Suprapubic skin (tissue), 4 donors: ENCODE data around the gene ARX. TPM values are rescaled to one million over a fixed set of nuclear protein-coding genes. Genes with fewer than 3 reads are reported as not detected.

ENCODE experiments used
- DNase-seq, 2 donors: peaks; one replicate each; pipeline ENCODE4 v3.0.0-alpha.2; 2019; ENCODE audit warnings: low spot score in 2 of 2
- H3K27ac ChIP-seq: fragments of 200-600 bp; sonication (generic); one replicate; pipeline ENCODE4 v1.5.1; 2019
- H3K27me3 ChIP-seq: fragments of 200-600 bp; sonication (generic); one replicate; pipeline ENCODE4 v1.5.1; 2019
- H3K36me3 ChIP-seq: fragments of 200-600 bp; sonication (generic); one replicate; pipeline ENCODE4 v1.5.1; 2019
- H3K4me1 ChIP-seq: fragments of 200-600 bp; sonication (generic); one replicate; pipeline ENCODE4 v1.5.1; 2019
- H3K4me3 ChIP-seq: fragments of 200-600 bp; sonication (generic); one replicate; pipeline ENCODE4 v1.5.1; 2019; ENCODE audit warnings: mild to moderate bottlenecking
- H3K9me3 ChIP-seq: fragments of 200-600 bp; sonication (generic); one replicate; pipeline ENCODE4 v1.5.1; 2019
- CTCF ChIP-seq, 2 donors: fragments of 200-600 bp in 1 of 2; fragments of 450-650 bp in 1 of 2; sonication (generic) in 1 of 2; IDR thresholded peaks; one replicate each; pipeline ENCODE4 v1.5.1; 2016 to 2019; ENCODE audit warnings: antibody characterized with exemption in 2 of 2, mild to moderate bottlenecking in 1 of 2, moderate library complexity in 1 of 2
- EP300 ChIP-seq: sonication (generic); formaldehyde crosslinking; IDR thresholded peaks from one replicate; pipeline ENCODE4 v1.6.1; 2017; ENCODE audit warnings: antibody characterized with exemption
- POLR2A ChIP-seq, 2 donors: fragments of 450-650 bp; IDR thresholded peaks; one replicate each; pipeline ENCODE4 v1.6.1; 2017; ENCODE audit warnings: antibody characterized with exemption in 2 of 2, mild to moderate bottlenecking in 2 of 2, moderate library complexity in 2 of 2
- POLR2AphosphoS5 ChIP-seq, 3 donors: sonication (generic); formaldehyde crosslinking; IDR thresholded peaks; one replicate each; pipeline ENCODE4 v1.6.1; 2017; ENCODE audit warnings: antibody characterized with exemption in 3 of 3
- WGBS: methylation state at CpG from one replicate; pipeline ENCODE4 v1.1.5; 2018; 5-methylcytosine and 5-hydroxymethylcytosine counted together
- total RNA-seq, 4 donors: library from RNA; depleted of rRNA; stranded (reverse); fragments of >200 nt; gene quantifications; one replicate each; pipeline ENCODE4 v1.1.0, GENCODE V29; 2016

ARX gene
- total RNA-seq, 4 donors from 2014 or later: 0.15 TPM; not detected in 3

GRCh38 chrX:24987731-24988130 is 28.0 kb downstream of the ARX start:
- Histone ChIP-seq H3K27me3 (no peaks in the 10 kb centered on the region), H3K36me3 (no peaks in the 10 kb centered on the region), H3K9me3 (no peaks in the 10 kb centered on the region), H3K4me3 (no peak overlapping the region), H3K4me1 (no peaks in the 10 kb centered on the region), H3K27ac (no peak overlapping the region)
- TF ChIP-seq POLR2AphosphoS5 (IDR thresholded peaks at IDR 0.05) (no peak), CTCF (IDR thresholded peaks at IDR 0.05) (no peak), POLR2A (IDR thresholded peaks at IDR 0.05) (no peak), EP300 (no peak)
- no peak for DNase-seq
- WGBS: 72% methylated on average over 4 of the region's 4 CpGs

GRCh38 chrX:24985120-24985519 is 30.6 kb downstream of the ARX start:
- WGBS: 92% methylated on average over 1 of the region's 1 CpG
- Histone ChIP-seq H3K9me3 (no peaks in the 10 kb centered on the region), H3K36me3 (no peaks in the 10 kb centered on the region), H3K4me1 (no peaks in the 10 kb centered on the region), H3K27ac (no peak overlapping the region), H3K4me3 (no peak overlapping the region), H3K27me3 (no peaks in the 10 kb centered on the region)
- no peak for DNase-seq
- TF ChIP-seq CTCF (IDR thresholded peaks at IDR 0.05) (no peak), POLR2AphosphoS5 (IDR thresholded peaks at IDR 0.05) (no peak), EP300 (no peak), POLR2A (IDR thresholded peaks at IDR 0.05) (no peak)

- Histone ChIP-seq H3K4me3 (no peak overlapping the region), H3K9me3 (no peaks in the 10 kb centered on the region), H3K27me3 (no peaks in the 10 kb centered on the region), H3K4me1 (no peaks in the 10 kb centered on the region), H3K36me3 (no peaks in the 10 kb centered on the region), H3K27ac (no peak overlapping the region)
- no peak for DNase-seq
- TF ChIP-seq POLR2A (IDR thresholded peaks at IDR 0.05): no peak
- no peak for TF ChIP-seq CTCF (IDR thresholded peaks at IDR 0.05)
- no peak for TF ChIP-seq POLR2AphosphoS5 (IDR thresholded peaks at IDR 0.05)
- no peak for TF ChIP-seq EP300
- WGBS: 79% methylated on average over 3 of the region's 3 CpGs
These were observed 31.8 kb downstream of the ARX start for GRCh38 chrX:24983931-24984330.

- Histone ChIP-seq H3K4me1 (no peaks in the 10 kb centered on the region), H3K36me3 (no peaks in the 10 kb centered on the region), H3K9me3 (no peaks in the 10 kb centered on the region), H3K4me3 (no peak overlapping the region), H3K27me3 (no peaks in the 10 kb centered on the region), H3K27ac (no peak overlapping the region)
- no peak for TF ChIP-seq POLR2A (IDR thresholded peaks at IDR 0.05)
- TF ChIP-seq CTCF (IDR thresholded peaks at IDR 0.05): no peak
- no peak for TF ChIP-seq EP300
- TF ChIP-seq POLR2AphosphoS5 (IDR thresholded peaks at IDR 0.05): no peak
- WGBS: 70% methylated on average over 5 of the region's 5 CpGs
- no peak for DNase-seq
These were observed 33.3 kb downstream of the ARX start for GRCh38 chrX:24982306-24982965.

- no peak for DNase-seq
- no peak for TF ChIP-seq POLR2AphosphoS5 (IDR thresholded peaks at IDR 0.05)
- TF ChIP-seq CTCF (IDR thresholded peaks at IDR 0.05): no peak
- TF ChIP-seq EP300: no peak
- TF ChIP-seq POLR2A (IDR thresholded peaks at IDR 0.05): no peak
- no peak overlapping the region for H3K27ac ChIP-seq
- H3K36me3 ChIP-seq: no peaks in the 10 kb centered on the region
- no peaks in the 10 kb centered on the region for H3K27me3 ChIP-seq
- no peak overlapping the region for H3K4me3 ChIP-seq
- no peaks in the 10 kb centered on the region for H3K9me3 ChIP-seq
- WGBS: 66% methylated on average over 3 of the region's 3 CpGs
- no peaks in the 10 kb centered on the region for H3K4me1 ChIP-seq
These were observed 34.7 kb downstream of the ARX start for GRCh38 chrX:24981030-24981429.
